ENCODE results near the gene MLH3. TPM values are rescaled to one million over a fixed set of nuclear protein-coding genes. Genes with fewer than 3 reads are reported as not detected.

MLH3 gene
- total RNA-seq, 1 experiment from 2014 or later: 23.0 TPM

GRCh38 chr14:74980731-74981461 lies 70.4 kb downstream of the MLH3 start:
- Histone ChIP-seq H2BK20ac (ENCODE audit: low read depth, low read length, poor library complexity, severe bottlenecking) (no peak overlapping the region), H3K4me1 (ENCODE audit: insufficient read depth, low read length) (no peaks in the 10 kb centered on the region; the same call in 1 of the 2 replicates), H2BK15ac (ENCODE audit: low read depth, low read length) (no peak overlapping the region), H3K27ac (ENCODE audit: insufficient read length, low read depth, low read length) (no peak overlapping the region), H3K9me3 (ENCODE audit: control insufficient read depth, low read depth, low read length) (no peaks in the 10 kb centered on the region), H3K18ac (ENCODE audit: insufficient read length, low read depth, low read length) (peak overlapping the region; percentile 24), H4K91ac (ENCODE audit: insufficient read length, low read depth, low read length) (no peak overlapping the region), H4K5ac (ENCODE audit: insufficient read length, low read depth, low read length) (no peak overlapping the region), H2AFZ (ENCODE audit: low read length) (no peak overlapping the region), H3K23ac (ENCODE audit: insufficient read length, low read depth, low read length) (no peak overlapping the region), H2BK12ac (ENCODE audit: insufficient read length, low read depth, low read length) (no peak overlapping the region), H2AK5ac (ENCODE audit: insufficient read length, low read length) (no peak overlapping the region), H3K27me3 (ENCODE audit: insufficient read depth, low read length) (no peaks in the 10 kb centered on the region), H3T11ph (ENCODE audit: low read length) (no peak overlapping the region), H3K56ac (ENCODE audit: insufficient read length, low read depth, low read length) (no peak overlapping the region), H3K9ac (ENCODE audit: extremely low read depth, insufficient read length, low read length) (no peak overlapping the region), H2BK5ac (ENCODE audit: insufficient read length, low read length) (no peak overlapping the region), H3K14ac (ENCODE audit: insufficient read depth, low read length) (no peak overlapping the region), H4K20me1 (ENCODE audit: control insufficient read depth, insufficient read depth, insufficient read length) (no peaks in the 10 kb centered on the region), H4K8ac (replicated peaks; ENCODE audit: insufficient read length, low read depth, low read length) (no peak overlapping the region), H3K79me2 (ENCODE audit: insufficient read depth, low read length) (no peaks in the 10 kb centered on the region), H3K4me2 (ENCODE audit: insufficient read depth, insufficient read length, low read length) (no peak overlapping the region), H3K79me1 (ENCODE audit: insufficient read depth, low read depth, low read length, poor library complexity, severe bottlenecking) (no peaks in the 10 kb centered on the region), H3K23me2 (ENCODE audit: insufficient read length, low read depth, low read length, poor library complexity, severe bottlenecking) (no peaks in the 10 kb centered on the region), H2BK120ac (ENCODE audit: low read depth, low read length, poor library complexity, severe bottlenecking) (no peak overlapping the region), H3K4ac (ENCODE audit: low read depth, low read length) (no peak overlapping the region)
- Mint-ChIP-seq H3K4me3 (no peak overlapping the region), H3K9me3 (no peaks in the 10 kb centered on the region), H3K4me1 (peaks cover 26 to 44% of the 10 kb centered on the region in 2 experiments), H3K27me3 (ENCODE audit: low read depth) (no peaks in the 10 kb centered on the region; the same call in 1 of the 2 replicates), H3K27ac (peak overlapping the region in 1 of 3 experiments; percentile 48; a peak in 2 of 7 replicates), H3K36me3 (ENCODE audit: insufficient read depth in 1 of 3, low read depth in 3 of 3) (no peaks in the 10 kb centered on the region; a peak in 1 of 7 replicates)
- WGBS (ENCODE audit: extremely low coverage, insufficient read length, low lambda C conversion rate): no CpG with 5 or more reads among the region's 35 CpGs
- TF ChIP-seq CTCF (conservative IDR thresholded peaks at IDR 0.05): no peak
- peak; percentile 59 for DNase-seq

Data from H9 (cell line).